Left ventricle myocardium inferior (tissue), 1 donor: Measurements from ENCODE around the gene FBLN2. TPM values are rescaled to one million over a fixed set of nuclear protein-coding genes. Genes with fewer than 3 reads are reported as not detected.

Source experiments
- DNase-seq: peaks from one replicate; pipeline ENCODE4 v3.0.0-alpha.2; 2020
- H3K27ac ChIP-seq: fragments of 200-600 bp; replicated peaks from 2 replicates; pipeline ENCODE4 v1.8.0; 2021
- H3K27me3 ChIP-seq: fragments of 200-600 bp; 2 replicates; pipeline ENCODE4 v1.8.0; 2021; ENCODE audit warnings: low read depth
- H3K36me3 ChIP-seq: fragments of 200-600 bp; 2 replicates; pipeline ENCODE4 v1.8.0; 2021
- H3K4me1 ChIP-seq: fragments of 200-600 bp; 2 replicates; pipeline ENCODE4 v1.8.0; 2021
- H3K4me3 ChIP-seq: fragments of 200-600 bp; 2 replicates; pipeline ENCODE4 v1.8.0; 2021; ENCODE audit warnings: mild to moderate bottlenecking, moderate library complexity
- H3K9me3 ChIP-seq: fragments of 200-600 bp; replicated peaks from 2 replicates; pipeline ENCODE4 v1.8.0; 2021
- CTCF ChIP-seq: fragments of 200-600 bp; IDR thresholded peaks from 2 replicates; pipeline ENCODE4 v1.8.0; 2021; ENCODE audit warnings: antibody characterized with exemption, mild to moderate bottlenecking, borderline replicate concordance
- intact Hi-C: fragments of 100-400 bp; cut with micrococcal nuclease; formaldehyde crosslinking; loops from one replicate; pipeline ENCODE4 v1.11.0; 2022
- total RNA-seq: library from RNA; stranded (reverse); fragmentation: NEBNext Ultra II Directional; extraction: Animal tissue kit (Norgen Biotek cat#: 25700); gene quantifications from one replicate; pipeline ENCODE4 v1.2.1, GENCODE V29; 2021
- donor health status: DM: no; HTN: yes; CAD: no; lungs with severe emphysema.

FBLN2 gene
- total RNA-seq, 1 donor from 2014 or later = 56.7 TPM

DNA sequence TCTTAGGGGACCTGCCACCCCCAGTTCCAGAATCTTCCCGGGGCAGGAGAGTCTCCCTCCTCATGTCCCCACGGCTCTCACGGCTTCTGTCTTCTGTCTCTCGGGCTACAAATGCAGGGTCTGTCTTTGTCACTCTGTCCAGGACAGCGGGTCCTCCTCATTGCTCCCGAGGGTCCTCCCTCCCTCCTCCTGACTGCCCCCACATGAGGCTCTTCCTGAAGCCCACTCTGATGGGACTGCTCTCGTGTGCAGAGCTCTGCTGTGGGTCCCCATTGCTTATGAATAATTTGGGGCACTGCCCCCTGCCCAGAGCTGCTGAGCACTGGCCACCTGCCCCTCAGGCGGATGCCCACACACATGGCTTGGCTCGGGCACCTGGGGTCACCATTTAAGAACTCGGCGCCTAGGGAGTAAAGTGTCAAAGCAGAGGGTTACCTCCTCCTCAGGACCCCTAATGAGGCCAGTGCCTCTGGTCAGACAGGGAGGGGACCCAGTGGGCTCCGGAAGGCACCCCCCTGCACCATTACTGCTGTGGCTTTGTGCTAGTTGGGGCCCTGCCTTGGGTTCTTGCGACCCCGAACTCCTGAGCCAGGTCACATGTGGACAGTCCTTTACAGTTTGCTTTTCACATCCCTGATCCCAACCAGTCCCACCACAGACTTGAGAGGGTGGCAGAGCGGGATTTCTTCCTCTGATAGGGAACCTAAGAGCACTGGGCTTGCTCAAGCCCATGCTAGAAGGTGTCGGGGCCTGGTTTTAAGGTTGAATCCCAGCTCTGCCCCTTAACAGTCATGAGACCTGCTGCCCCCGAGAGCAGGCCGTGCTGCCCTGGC is 46.8 kb upstream of the FBLN2 start:
- Histone ChIP-seq H3K27ac (no peak overlapping the region), H3K4me3 (no peak overlapping the region), H3K36me3 (peaks cover 18% of the 10 kb centered on the region), H3K9me3 (no peaks in the 10 kb centered on the region), H3K4me1 (peaks cover 2% of the 10 kb centered on the region), H3K27me3 (no peaks in the 10 kb centered on the region)
- no peak for DNase-seq
- no peak for TF ChIP-seq CTCF
- intact Hi-C loops = no loop called here

DNA sequence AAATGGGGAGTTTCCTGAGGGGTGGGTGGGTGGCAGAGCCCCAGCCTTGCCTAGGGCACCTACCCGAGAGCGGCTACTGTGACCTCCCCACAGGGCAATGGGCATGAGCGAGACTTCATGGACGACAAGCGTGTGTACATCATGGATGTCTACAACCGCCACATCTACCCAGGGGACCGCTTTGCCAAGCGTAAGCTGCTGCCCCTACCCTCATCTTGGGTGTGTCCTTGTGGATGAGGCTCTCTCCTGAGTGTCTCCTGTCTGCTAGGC is 46.2 kb upstream of the FBLN2 start:
- no peak overlapping the region for H3K27ac ChIP-seq
- intact Hi-C loops = no loop called here
- no peak overlapping the region for H3K4me3 ChIP-seq
- H3K27me3 ChIP-seq = no peaks in the 10 kb centered on the region
- no peak for TF ChIP-seq CTCF
- H3K4me1 ChIP-seq = peaks cover 7% of the 10 kb centered on the region
- H3K36me3 ChIP-seq = peaks cover 18% of the 10 kb centered on the region
- no peak for DNase-seq
- H3K9me3 ChIP-seq = no peaks in the 10 kb centered on the region

GRCh38 chr3:13504161-13504831 is 44.6 kb upstream of the FBLN2 start:
- Histone ChIP-seq H3K4me1 (peaks cover 11% of the 10 kb centered on the region), H3K27ac (no peak overlapping the region), H3K36me3 (peaks cover 18% of the 10 kb centered on the region), H3K9me3 (no peaks in the 10 kb centered on the region), H3K4me3 (no peak overlapping the region), H3K27me3 (no peaks in the 10 kb centered on the region)
- TF ChIP-seq CTCF = no peak
- no peak for DNase-seq
- intact Hi-C loops = no loop called here

GRCh38 chr3:13505147-13506130 is 43.5 kb upstream of the FBLN2 start:
- Histone ChIP-seq H3K36me3 (peaks cover 18% of the 10 kb centered on the region), H3K9me3 (no peaks in the 10 kb centered on the region), H3K4me1 (peaks cover 11% of the 10 kb centered on the region), H3K27ac (no peak overlapping the region), H3K4me3 (no peak overlapping the region), H3K27me3 (no peaks in the 10 kb centered on the region)
- intact Hi-C loops = no loop called here
- DNase-seq = no peak
- TF ChIP-seq CTCF = no peak

DNA sequence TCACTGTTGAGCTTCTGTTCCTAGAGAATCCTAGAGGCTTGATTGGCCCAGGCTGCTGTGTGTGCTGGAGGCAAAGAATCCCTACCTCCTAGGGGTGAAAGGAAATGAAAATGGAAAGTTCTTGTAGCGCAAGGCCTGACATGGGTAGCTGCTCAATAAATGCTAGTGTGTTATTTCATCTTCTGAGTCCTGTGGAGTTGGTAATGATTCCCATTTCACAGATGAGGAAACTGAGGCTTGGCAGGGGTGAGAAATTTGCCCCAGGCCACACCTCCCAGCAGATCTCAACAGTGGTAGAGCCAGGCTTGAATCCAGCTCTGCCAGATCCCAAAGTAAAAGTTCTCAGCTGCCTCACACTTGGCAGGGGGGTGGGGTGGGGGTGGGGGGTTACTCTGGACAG is 42.7 kb upstream of the FBLN2 start:
- Histone ChIP-seq H3K9me3 (no peaks in the 10 kb centered on the region), H3K36me3 (peaks cover 18% of the 10 kb centered on the region), H3K4me3 (no peak overlapping the region), H3K27me3 (no peaks in the 10 kb centered on the region), H3K4me1 (peaks cover 11% of the 10 kb centered on the region), H3K27ac (no peak overlapping the region)
- TF ChIP-seq CTCF = no peak
- DNase-seq = no peak
- intact Hi-C loops = no loop called here
